Astrocyte of the cerebellum (primary cell): ENCODE results near the gene MAD2L1.
"Not testable (repeated sequence)": the region's sequence is repeated elsewhere in the genome, so short reads cannot be mapped to it uniquely, and the experiment has no call there.

Experiments used
- DNase-seq: peaks from one replicate; pipeline ENCODE4 v3.0.0-alpha.2; 2011; ENCODE audit warnings: low read depth
- H3K4me3 ChIP-seq: 2 replicates; pipeline ENCODE4 v1.5.1; 2011; ENCODE audit warnings: mild to moderate bottlenecking, low read depth, low read length, moderate library complexity
- CTCF ChIP-seq: IDR thresholded peaks from 2 replicates; pipeline ENCODE4 v1.5.1; 2012; ENCODE audit warnings: low read length, low read depth, moderate library complexity, mild to moderate bottlenecking; ENCODE audit errors: missing control alignments
- in situ Hi-C: cut with HindIII; loops from 2 replicates; pipeline ENCODE4 v1.10.0; 2017; ENCODE audit warnings: low sequenced_read_pairs

Gene MAD2L1

GRCh38 chr4:120079839-120080520 lies 13.3 kb upstream of the MAD2L1 start:
- H3K4me3 ChIP-seq = no peak overlapping the region
- in situ Hi-C loops = no loop called here
- no peak for TF ChIP-seq CTCF
- DNase-seq = no peak

GRCh38 chr4:120078216-120078615 lies 11.6 kb upstream of the MAD2L1 start:
- in situ Hi-C loops = no loop called here
- no peak overlapping the region for H3K4me3 ChIP-seq
- no peak for TF ChIP-seq CTCF
- no peak for DNase-seq

- in situ Hi-C loops = no loop called here
- DNase-seq = peak; percentile 80
- peak; percentile 38 for TF ChIP-seq CTCF
- H3K4me3 ChIP-seq = no peak overlapping the region
Observed at GRCh38 chr4:120071192-120071795, 4.6 kb upstream of the MAD2L1 start.

GRCh38 chr4:120070196-120070595 lies 3.5 kb upstream of the MAD2L1 start:
- DNase-seq = no peak
- H3K4me3 ChIP-seq = no peak overlapping the region
- TF ChIP-seq CTCF = no peak
- in situ Hi-C loops = no loop called here

GRCh38 chr4:120065974-120066516 lies 603 bp downstream of the MAD2L1 start:
- no peak for DNase-seq
- in situ Hi-C loops = no loop called here
- TF ChIP-seq CTCF = no peak
- peak overlapping the region; percentile 77 for H3K4me3 ChIP-seq

- no peak overlapping the region for H3K4me3 ChIP-seq
- no peak for DNase-seq
- no peak for TF ChIP-seq CTCF
- in situ Hi-C loops = no loop called here
Observed at GRCh38 chr4:120064887-120065286, 1.8 kb downstream of the MAD2L1 start.

GRCh38 chr4:120063711-120064110 lies 2.9 kb downstream of the MAD2L1 start:
- DNase-seq, H3K4me3 ChIP-seq, in situ Hi-C loops: not testable (repeated sequence)
